ENCODE measurements around the gene ZNF384. TPM values are rescaled to one million over a fixed set of nuclear protein-coding genes. Genes with fewer than 3 reads are reported as not detected.

Gene ZNF384
- total and polyA plus RNA-seq, 8 donors: 39.3 to 97.9 (median 89.2) TPM

DNA sequence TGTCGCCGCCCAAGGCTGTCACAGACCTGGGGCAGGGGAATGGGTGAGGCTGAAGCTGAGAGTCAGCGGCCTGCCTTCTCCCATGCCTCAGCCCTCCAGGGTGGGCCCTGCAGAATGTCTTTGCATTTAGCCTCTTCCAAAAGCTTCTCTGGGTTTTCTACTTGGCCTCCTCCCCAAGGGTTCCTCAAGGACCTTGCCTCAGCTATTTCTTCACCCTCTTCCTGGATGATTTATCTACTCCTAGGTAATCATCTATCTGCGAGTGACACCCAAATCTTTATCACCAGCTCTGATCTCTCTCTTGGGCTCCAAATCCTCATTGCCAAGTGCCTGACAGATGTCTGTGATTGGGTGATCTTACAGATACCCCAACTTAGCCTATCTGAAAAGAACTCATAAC is 48.7 kb downstream of the ZNF384 start:
- DNase-seq: no peak
- no peaks in the 10 kb centered on the region for H3K36me3 ChIP-seq

DNA sequence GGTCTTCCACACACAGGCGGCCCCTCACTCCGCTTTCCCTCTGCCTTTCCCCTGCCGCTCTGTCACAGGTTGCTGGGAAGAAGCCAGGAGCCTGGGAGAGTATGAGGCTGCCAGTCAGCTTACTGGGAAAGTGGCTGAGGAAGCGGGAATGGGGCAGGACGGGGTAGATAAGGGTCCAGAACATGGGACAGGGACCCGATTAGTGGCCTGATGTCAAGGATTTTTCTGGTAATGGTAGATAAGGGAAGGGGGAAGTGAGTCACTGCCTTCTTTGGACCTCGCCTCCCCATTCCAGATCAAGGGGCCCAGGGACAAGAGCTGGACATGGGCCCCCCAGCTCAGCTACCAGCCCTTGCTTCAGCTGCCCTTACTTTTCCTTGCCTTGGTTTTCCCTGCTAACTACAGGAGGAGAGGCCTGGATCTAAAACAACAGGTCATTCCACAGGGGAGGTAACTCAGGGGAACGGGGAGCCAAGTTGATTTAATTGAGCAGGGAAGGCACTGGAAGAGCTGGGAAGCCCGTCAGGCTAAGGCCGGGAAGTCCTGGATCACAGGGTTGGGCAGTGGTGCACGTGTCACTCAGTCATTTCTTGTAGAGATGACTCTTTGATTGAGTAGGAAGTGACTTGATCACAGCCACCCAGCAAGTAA is 49.9 kb downstream of the ZNF384 start:
- intact Hi-C loops (cut with DNase I): no loop called here
- H3K4me1 ChIP-seq: peaks cover 0 to 19% of the 10 kb centered on the region in 2 donors
- ATAC-seq: no peak

More for the DNA sequence above, 48.7 kb downstream of the ZNF384 start:
- Histone ChIP-seq H3K27ac (no peak overlapping the region), H3K27me3 (no peaks in the 10 kb centered on the region), H3K9me3 (no peaks in the 10 kb centered on the region), H3K4me1 (peaks cover 0 to 28% of the 10 kb centered on the region in 2 donors), H3K4me3 (no peak overlapping the region)
- TF ChIP-seq, protein P1, sequence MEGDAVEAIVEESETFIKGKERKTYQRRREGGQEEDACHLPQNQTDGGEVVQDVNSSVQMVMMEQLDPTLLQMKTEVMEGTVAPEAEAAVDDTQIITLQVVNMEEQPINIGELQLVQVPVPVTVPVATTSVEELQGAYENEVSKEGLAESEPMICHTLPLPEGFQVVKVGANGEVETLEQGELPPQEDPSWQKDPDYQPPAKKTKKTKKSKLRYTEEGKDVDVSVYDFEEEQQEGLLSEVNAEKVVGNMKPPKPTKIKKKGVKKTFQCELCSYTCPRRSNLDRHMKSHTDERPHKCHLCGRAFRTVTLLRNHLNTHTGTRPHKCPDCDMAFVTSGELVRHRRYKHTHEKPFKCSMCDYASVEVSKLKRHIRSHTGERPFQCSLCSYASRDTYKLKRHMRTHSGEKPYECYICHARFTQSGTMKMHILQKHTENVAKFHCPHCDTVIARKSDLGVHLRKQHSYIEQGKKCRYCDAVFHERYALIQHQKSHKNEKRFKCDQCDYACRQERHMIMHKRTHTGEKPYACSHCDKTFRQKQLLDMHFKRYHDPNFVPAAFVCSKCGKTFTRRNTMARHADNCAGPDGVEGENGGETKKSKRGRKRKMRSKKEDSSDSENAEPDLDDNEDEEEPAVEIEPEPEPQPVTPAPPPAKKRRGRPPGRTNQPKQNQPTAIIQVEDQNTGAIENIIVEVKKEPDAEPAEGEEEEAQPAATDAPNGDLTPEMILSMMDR (IDR thresholded peaks at IDR 0.05): no peak
- intact Hi-C loops (cut with DNase I): no loop called here
- ATAC-seq: no peak

DNA sequence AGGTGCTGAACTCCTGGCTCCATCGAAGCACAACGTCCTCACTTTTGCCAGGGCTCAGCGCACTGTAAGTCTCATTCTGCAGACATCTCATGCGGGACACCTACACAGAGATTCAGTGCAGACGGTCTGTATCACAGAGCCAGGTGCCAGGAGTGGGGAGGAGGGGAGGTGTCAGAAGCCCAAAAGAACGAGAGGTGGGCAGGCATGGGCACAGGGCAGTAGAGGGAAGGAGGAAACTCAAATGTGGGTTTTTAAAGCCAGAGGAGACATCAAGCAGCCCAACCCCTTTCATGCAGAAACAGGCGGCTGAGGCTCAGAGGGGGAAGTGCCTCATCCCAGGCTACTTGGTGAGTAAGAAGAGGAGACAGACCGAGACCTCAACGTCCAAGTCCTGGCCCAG is 50.9 kb downstream of the ZNF384 start:
- no peak overlapping the region for H3K4me3 ChIP-seq
- ATAC-seq (peak; percentile 8), DNase-seq (no peak)
- no peaks in the 10 kb centered on the region for H3K36me3 ChIP-seq
- no peak overlapping the region for H3K27ac ChIP-seq
- H3K27me3 ChIP-seq: no peaks in the 10 kb centered on the region
- TF ChIP-seq, protein P1 (IDR thresholded peaks at IDR 0.05): no peak
- intact Hi-C loops (cut with DNase I): no loop called here
- H3K4me1 ChIP-seq: peaks cover 0 to 10% of the 10 kb centered on the region in 2 donors
- no peaks in the 10 kb centered on the region for H3K9me3 ChIP-seq

More for the DNA sequence above, 49.9 kb downstream of the ZNF384 start:
- no peak for DNase-seq
- H3K9me3 ChIP-seq: no peaks in the 10 kb centered on the region
- H3K36me3 ChIP-seq: no peaks in the 10 kb centered on the region
- no peak overlapping the region for H3K4me3 ChIP-seq
- TF ChIP-seq, protein P1 (IDR thresholded peaks at IDR 0.05): no peak
- H3K27ac ChIP-seq: no peak overlapping the region
- no peaks in the 10 kb centered on the region for H3K27me3 ChIP-seq

DNA sequence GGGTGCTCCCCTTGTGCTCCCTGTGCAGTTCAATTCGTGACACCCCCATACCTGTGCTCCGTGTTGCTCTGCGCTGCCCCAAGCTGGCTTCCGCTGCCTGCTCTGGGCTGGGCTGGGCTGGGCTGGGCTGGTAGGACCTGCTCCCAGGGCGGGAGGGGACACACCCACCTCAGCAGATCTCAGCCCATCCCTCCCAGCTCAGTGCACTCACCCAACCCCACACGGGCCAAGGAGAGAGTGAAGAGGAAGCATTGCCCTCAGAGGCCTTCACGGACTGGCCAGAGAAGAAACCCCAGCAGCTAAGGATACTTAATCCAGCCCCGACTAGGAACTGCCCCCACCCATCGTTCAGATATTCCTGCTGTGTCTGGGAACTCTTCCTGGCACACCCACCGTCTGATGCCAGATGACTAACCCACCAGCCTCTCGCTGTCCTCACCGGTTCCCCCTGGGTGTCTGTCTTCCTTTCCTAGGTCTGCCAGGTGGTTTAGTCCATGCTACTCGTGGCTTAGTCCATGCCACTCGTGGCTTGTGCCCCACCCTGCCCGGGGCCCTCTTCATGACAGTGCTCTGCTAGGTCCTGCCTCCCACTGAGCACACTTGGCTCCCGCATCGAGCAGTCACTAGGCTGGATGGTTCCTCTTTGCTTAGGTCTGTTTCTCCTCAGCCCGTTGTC is 53.2 kb downstream of the ZNF384 start, which contains the start of gene LPAR5:
TSS of gene LPAR5 (minus strand) at position 104 of the 676 bp plus-strand sequence. CDS start 14,711 bp downstream, outside the sequence.
- H3K4me1 ChIP-seq: peaks cover 0 to 14% of the 10 kb centered on the region in 2 donors

More for the DNA sequence above, 53.2 kb downstream of the ZNF384 start, which contains the start of gene LPAR5:
- ATAC-seq: peak; percentile 78
- Histone ChIP-seq H3K36me3 (no peaks in the 10 kb centered on the region), H3K27me3 (no peaks in the 10 kb centered on the region), H3K9me3 (no peaks in the 10 kb centered on the region), H3K4me3 (peak within 1 kb of the TSS in 1 of 2 donors; percentile 13), H3K27ac (peak within 1 kb of the TSS; percentile 8 to 19)
- DNase-seq: peak in 1 of 4 donors; percentile 64
- TF ChIP-seq, protein P1 (IDR thresholded peaks at IDR 0.05): no peak
- intact Hi-C loops (cut with DNase I): no loop called here
